ENCODE data around the gene FAM32A.

The FAM32A gene

GRCh38 chr19:16226878-16227836 lies 41.9 kb downstream of the FAM32A start:
- DNase-seq = no peak

- no peak for DNase-seq
Measured at GRCh38 chr19:16227837-16228636, 42.8 kb downstream of the FAM32A start.

GRCh38 chr19:16228637-16229321 lies 43.6 kb downstream of the FAM32A start:
- DNase-seq = no peak

GRCh38 chr19:16229322-16229641 lies 44.1 kb downstream of the FAM32A start:
- no peak for DNase-seq

GRCh38 chr19:16232127-16232526 lies 46.9 kb downstream of the FAM32A start:
- no peak for DNase-seq

GRCh38 chr19:16232568-16232967 lies 47.4 kb downstream of the FAM32A start:
- no peak for DNase-seq

- no peak for DNase-seq
Measured at GRCh38 chr19:16233081-16233776, 48.0 kb downstream of the FAM32A start.

GRCh38 chr19:16233836-16234551 lies 48.8 kb downstream of the FAM32A start:
- no peak for DNase-seq

GRCh38 chr19:16234552-16235445 lies 49.6 kb downstream of the FAM32A start:
- no peak for DNase-seq

- no peak for DNase-seq
Measured at GRCh38 chr19:16235811-16236652, 50.8 kb downstream of the FAM32A start.
